HG03175 (cell line): ENCODE measurements around the gene FAM98B.
A peak's percentile ranks its signal among the peaks of the same experiment; 100 is the strongest.

ENCODE experiments used
- ATAC-seq: cut with Tn5 transposase; IDR thresholded peaks from one replicate; pipeline ENCODE4 v1.9.1; 2021; ENCODE audit warnings: mild to moderate bottlenecking, moderate library complexity; ENCODE audit not compliant: unreplicated experiment

Gene FAM98B

GRCh38 chr15:38506997-38507396 is 53.1 kb downstream of the FAM98B start:
- ATAC-seq = no peak

- no peak for ATAC-seq
Observed at GRCh38 chr15:38507570-38507969, 53.6 kb downstream of the FAM98B start.

GRCh38 chr15:38508647-38509046 is 54.7 kb downstream of the FAM98B start:
- no peak for ATAC-seq

GRCh38 chr15:38509152-38509551 is 55.2 kb downstream of the FAM98B start:
- ATAC-seq = no peak

- no peak for ATAC-seq
Observed at GRCh38 chr15:38512901-38513300, 59.0 kb downstream of the FAM98B start.

- peak; percentile 74 for ATAC-seq
Observed at GRCh38 chr15:38514601-38515000, 60.7 kb downstream of the FAM98B start.

- no peak for ATAC-seq
Observed at GRCh38 chr15:38516626-38517025, 62.7 kb downstream of the FAM98B start.

- ATAC-seq = no peak
Observed at GRCh38 chr15:38517312-38517975, 63.5 kb downstream of the FAM98B start.

GRCh38 chr15:38518084-38518483 is 64.2 kb downstream of the FAM98B start:
- ATAC-seq = no peak

- ATAC-seq = no peak
Observed at GRCh38 chr15:38520035-38520434, 66.1 kb downstream of the FAM98B start.

- ATAC-seq = no peak
Observed at GRCh38 chr15:38521316-38521715, 67.4 kb downstream of the FAM98B start.

GRCh38 chr15:38522922-38523321 is 69.0 kb downstream of the FAM98B start:
- no peak for ATAC-seq

- ATAC-seq = no peak
Observed at GRCh38 chr15:38524156-38524555, 70.2 kb downstream of the FAM98B start.

- ATAC-seq = no peak
Observed at GRCh38 chr15:38525489-38525888, 71.6 kb downstream of the FAM98B start.

- ATAC-seq = no peak
Observed at GRCh38 chr15:38526158-38526557, 72.2 kb downstream of the FAM98B start.

GRCh38 chr15:38528294-38528693 is 74.4 kb downstream of the FAM98B start:
- ATAC-seq = no peak

- no peak for ATAC-seq
Observed at GRCh38 chr15:38530113-38530512, 76.2 kb downstream of the FAM98B start.

GRCh38 chr15:38531509-38531908 is 77.6 kb downstream of the FAM98B start:
- no peak for ATAC-seq

- no peak for ATAC-seq
Observed at GRCh38 chr15:38532728-38533127, 78.8 kb downstream of the FAM98B start.

GRCh38 chr15:38533416-38533915 is 79.5 kb downstream of the FAM98B start:
- no peak for ATAC-seq

- no peak for ATAC-seq
Observed at GRCh38 chr15:38533926-38534325, 80.0 kb downstream of the FAM98B start.

GRCh38 chr15:38534691-38535090 is 80.8 kb downstream of the FAM98B start:
- ATAC-seq = no peak
